Activated CD4-positive, CD25-positive, alpha-beta regulatory T cell (primary cell): ENCODE results near the gene TMEM219.

Experiments used
- DNase-seq, 4 experiments: peaks; one replicate each; lab custom pipeline; 2025; lab: John Stamatoyannopoulos, UW

Gene TMEM219

GRCh38 chr16:29995324-29995910 is 33.5 kb downstream of the TMEM219 start, which contains the start of gene HIRIP3:
HIRIP3 (minus strand) TSS chr16:29995617; CDS start chr16:29995605, 12 bp downstream.
- peak; percentile 66 to 74 (median 73) for DNase-seq

DNA sequence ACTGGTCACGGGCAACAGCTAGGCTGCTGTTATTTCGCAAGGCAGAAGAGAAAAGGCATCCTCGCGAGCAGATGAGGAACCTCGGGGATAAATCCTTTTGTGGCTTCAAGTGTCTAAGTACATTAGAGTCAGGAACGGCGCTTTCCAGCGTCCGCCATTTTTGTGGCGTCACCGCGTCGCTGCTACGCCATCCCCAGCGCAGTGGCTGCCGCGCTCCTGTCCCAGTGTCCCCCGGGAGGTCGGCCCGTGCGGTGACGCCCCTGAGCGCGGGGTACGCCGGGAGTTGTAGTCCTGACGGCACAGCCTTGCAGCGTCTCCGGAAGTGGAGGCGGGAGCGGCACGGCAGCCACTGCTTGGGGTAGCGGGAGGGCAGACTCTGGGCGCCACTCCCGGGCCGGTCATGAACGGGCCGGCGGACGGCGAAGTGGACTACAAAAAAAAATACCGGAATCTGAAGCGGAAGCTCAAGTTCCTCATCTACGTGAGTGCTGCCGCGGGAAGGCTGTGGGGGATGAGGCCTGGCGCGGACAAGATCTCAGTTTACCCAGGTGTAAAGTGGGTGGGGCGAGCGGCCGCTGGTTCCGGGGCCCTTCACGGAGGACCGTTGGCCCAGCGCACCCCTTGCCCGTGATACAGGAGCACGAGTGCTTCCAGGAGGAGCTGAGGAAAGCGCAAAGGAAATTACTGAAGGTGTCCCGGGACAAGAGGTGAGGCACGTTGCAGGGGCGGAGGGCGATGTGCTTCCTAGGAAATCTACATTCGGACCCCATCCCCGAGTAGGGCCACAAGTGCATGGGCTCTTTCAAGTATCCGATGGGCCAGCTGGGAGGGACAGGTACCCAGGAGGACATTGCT is 34.3 kb downstream of the TMEM219 start, which contains the start of gene INO80E:
Gene INO80E (plus strand): TSS at position 331 of the 855 bp plus-strand sequence. CDS start 70 bp downstream, at position 401.
- peak; percentile 98 to 99 (median 99) for DNase-seq

GRCh38 chr16:29996766-29997250 is 34.9 kb downstream of the TMEM219 start:
- no peak for DNase-seq

DNA sequence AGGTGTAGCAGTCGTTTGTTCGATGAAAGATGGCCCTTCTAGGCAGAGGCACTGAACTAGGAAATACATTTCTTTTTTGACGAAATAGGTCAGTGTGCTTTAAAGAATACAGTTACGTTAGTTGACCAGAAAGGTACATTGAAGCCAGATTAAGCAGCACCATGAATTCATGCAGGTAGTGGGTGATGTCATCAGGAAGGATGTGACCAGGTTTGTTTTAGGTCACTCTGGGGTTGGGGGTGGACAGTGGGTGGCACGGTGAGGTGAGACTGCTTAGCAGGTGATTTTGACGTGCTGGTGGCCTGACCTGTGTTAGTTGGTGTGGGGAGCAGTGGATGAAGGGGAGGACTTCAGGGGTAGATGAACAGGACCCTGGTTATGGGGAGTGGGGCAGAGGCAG is 37.7 kb downstream of the TMEM219 start:
- no peak for DNase-seq

GRCh38 chr16:30000735-30001631 is 39.1 kb downstream of the TMEM219 start:
- DNase-seq, result no peak

DNA sequence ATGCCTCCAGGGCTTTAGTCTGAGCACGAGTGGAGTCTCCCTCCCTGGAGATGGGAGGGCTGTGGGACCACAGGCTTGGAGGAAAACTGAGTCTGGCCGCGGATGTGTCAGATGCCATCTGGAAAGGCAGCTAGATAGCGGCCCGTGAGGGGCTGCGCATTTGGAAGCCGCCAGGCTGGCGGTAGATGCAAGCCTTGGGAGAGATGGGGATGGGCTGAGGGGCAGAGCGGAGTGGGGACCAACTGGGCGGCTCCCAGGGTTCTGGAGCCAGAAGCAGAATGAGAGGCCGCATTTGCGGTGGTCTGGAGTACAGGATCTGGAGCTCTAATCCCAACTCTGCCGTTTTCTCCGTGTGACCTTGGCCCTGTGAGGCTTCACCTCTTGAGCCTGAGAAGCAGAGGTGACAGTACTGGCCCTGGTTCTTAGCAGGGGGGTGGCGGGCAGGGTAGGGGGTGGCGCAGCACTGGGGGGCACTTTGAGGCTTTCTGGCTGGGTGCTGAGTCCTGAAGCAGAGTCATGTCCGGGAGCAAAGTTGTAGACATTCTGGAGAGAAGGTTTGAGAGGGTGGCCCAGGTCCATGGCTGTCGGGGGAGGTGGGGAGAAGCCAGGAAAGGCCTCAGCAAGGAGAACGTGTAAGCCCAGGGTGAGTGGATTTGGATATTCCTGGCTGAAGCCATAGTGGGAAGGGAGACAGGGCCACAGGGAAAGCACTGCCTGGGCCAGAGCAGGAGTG is 40.9 kb downstream of the TMEM219 start:
- no peak for DNase-seq

GRCh38 chr16:30003670-30004423 is 42.0 kb downstream of the TMEM219 start:
- DNase-seq, result no peak

DNA sequence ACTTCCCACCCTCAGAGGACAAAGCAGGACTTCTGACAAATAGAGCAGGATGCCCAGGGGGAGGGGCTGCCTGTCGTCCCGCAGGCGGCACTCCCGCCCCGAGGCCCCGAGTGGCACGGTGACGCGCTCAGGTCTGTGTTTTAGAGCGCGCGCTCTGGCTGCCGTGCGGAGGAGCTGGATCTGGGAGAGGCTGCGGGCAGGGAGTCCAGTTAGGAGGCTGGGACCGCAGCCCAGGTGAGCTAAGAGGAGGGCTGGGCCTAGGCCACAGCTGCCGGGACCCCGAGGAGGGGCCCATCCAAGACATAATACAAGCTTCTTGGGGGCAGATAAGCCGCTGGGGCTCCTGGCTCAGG is 42.5 kb downstream of the TMEM219 start:
- no peak for DNase-seq

- DNase-seq, result no peak
Observed at GRCh38 chr16:30004811-30005242, 42.9 kb downstream of the TMEM219 start.

- no peak for DNase-seq
Observed at GRCh38 chr16:30005341-30006094, 43.6 kb downstream of the TMEM219 start.

GRCh38 chr16:30006095-30006473 is 44.2 kb downstream of the TMEM219 start:
- no peak for DNase-seq

DNA sequence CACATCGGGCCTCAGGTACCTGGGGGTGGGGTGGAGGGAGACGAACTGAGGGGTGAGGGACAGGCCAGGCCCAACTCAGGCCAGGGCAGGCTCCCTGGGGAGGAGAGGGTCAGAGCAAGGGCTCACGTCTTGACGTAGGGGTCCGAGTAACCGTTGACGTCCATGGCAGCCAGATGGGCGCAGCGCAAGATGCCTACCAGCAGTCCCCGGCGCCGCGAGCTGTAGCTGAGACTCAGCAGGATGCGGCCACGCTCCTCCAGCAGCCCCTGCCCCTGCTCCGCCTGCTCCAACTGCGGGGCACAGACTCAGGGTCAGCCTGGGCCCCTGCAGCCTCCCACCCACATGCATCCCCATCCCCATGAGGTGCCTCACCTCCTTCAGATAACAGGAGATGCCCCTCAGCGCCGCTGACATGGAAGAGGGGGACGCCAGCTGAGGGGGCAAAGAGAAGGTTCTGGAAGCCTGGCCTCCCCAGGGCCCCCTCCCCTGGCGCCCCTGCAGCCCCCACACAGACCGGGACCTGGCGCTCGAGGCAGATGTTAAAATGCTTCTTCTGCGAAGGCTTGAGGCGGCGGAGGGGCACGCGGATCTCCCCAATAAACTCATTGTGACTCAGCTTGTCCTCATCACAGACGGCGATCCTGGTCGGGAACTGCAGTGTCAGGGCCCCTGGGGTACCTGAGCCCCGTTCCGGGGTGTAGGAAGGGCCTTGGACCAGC is 44.9 kb downstream of the TMEM219 start:
- DNase-seq, result no peak

DNA sequence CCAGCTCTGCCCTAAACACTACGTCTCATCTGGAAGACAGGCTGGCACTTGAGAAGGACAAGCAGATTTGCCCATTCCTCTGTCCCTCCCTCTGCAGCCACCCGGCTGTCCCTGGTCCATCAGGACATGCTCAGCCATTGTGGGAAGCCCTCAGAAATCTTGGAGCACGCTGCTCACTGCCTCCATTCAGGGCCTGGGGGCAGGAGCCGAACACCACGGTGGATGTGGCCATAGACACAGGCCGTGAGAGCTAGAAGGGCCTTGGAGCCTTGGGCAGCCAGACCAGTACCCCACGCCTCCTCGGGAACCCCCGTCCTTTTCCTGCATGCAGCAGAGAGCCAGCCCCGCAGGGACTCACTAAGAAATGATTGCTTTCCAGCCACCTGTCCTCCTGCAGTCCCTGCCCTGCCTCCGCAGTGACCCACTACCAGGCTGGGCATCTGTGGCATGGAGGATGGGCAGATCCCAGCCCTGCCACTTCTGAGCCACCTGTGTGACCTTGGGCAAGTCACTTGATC is 45.6 kb downstream of the TMEM219 start:
- no peak for DNase-seq

DNA sequence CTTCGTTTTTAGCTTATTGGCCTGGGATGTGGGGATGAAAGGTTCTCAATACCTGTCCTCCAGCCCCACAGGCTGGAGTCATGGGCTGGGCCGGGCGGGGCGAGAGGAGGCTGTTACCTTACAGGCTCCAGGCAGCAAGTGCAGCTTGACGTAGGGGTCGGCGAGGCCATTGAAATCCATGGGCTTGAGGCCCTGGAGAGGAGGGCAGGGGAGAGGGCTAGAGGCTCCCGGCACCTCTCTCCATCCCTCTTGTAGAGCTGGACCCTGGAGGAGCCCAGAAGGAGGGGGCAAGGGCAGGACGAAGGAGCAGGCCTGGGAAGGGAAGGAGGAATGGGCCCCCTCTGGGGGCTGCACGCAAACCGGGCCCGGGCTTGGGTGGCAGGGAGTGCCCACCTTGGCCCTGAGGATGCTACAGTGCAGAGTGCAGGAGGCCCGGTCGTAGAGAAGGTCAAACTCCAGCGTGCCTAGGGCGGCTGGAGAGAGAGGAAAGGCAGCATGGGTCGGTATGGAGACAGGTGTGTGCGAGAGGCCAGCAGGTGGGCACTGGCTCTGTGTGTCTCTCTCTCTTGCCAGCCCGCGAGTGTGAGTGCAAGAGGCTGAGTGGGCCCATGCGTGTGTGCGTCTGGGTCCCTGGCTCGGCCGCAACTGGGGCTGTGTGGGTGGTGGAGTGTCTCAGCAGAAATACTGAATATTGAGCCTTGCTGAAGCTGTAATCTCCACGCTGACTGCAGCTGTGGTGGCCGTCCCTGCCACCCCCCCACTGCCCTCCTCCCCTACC is 47.4 kb downstream of the TMEM219 start:
- no peak for DNase-seq

GRCh38 chr16:30009990-30010843 is 48.3 kb downstream of the TMEM219 start:
- no peak for DNase-seq

- DNase-seq, result no peak
Observed at GRCh38 chr16:30010844-30011713, 49.2 kb downstream of the TMEM219 start, which contains the start of gene DOC2A. DOC2A (minus strand) TSS chr16:30011027; CDS start chr16:30010222, 805 bp downstream.
